Smooth muscle cell (in vitro differentiated cells): ENCODE results near the gene AAK1. TPM values are rescaled to one million over a fixed set of nuclear protein-coding genes. Genes with fewer than 3 reads are reported as not detected.

Experiments
- DNase-seq: peaks from one replicate; lab custom pipeline; 2025; ENCODE audit not compliant: unreplicated experiment; lab: John Stamatoyannopoulos, UW
- H2AFZ ChIP-seq: fragments of 200-600 bp; sonication (generic); 2 replicates; pipeline ENCODE4 v1.6.0; 2016; ENCODE audit warnings: antibody characterized with exemption, low read depth, mild to moderate bottlenecking
- H3F3A ChIP-seq: fragments of 200-600 bp; sonication (generic); 2 replicates; pipeline ENCODE4 v1.6.0; 2017; ENCODE audit warnings: antibody characterized with exemption, low read depth
- H3K27ac ChIP-seq: fragments of 200-600 bp; sonication (generic); 2 replicates; pipeline ENCODE4 v1.5.1; 2016; ENCODE audit warnings: low read depth, mild to moderate bottlenecking
- H3K27me3 ChIP-seq: fragments of 200-600 bp; sonication (generic); 2 replicates; pipeline ENCODE4 v1.6.1; 2016; ENCODE audit warnings: low read depth, mild to moderate bottlenecking
- H3K36me3 ChIP-seq: fragments of 200-600 bp; sonication (generic); 2 replicates; pipeline ENCODE4 v1.5.1; 2016; ENCODE audit warnings: low read depth
- H3K4me1 ChIP-seq: fragments of 200-600 bp; sonication (generic); 2 replicates; pipeline ENCODE4 v1.5.1; 2016; ENCODE audit warnings: low read depth
- H3K4me2 ChIP-seq: fragments of 200-600 bp; sonication (generic); 2 replicates; pipeline ENCODE4 v1.6.0; 2016; ENCODE audit warnings: mild to moderate bottlenecking
- H3K4me3 ChIP-seq: fragments of 200-600 bp; sonication (generic); 2 replicates; pipeline ENCODE4 v1.5.1; 2016; ENCODE audit warnings: mild to moderate bottlenecking
- H3K79me2 ChIP-seq: fragments of 200-600 bp; sonication (generic); 2 replicates; pipeline ENCODE4 v1.6.0; 2016; ENCODE audit warnings: low read depth, mild to moderate bottlenecking
- H3K9ac ChIP-seq: fragments of 200-600 bp; sonication (generic); 2 replicates; pipeline ENCODE4 v1.6.0; 2016; ENCODE audit warnings: low read depth
- H3K9me3 ChIP-seq: fragments of 200-600 bp; sonication (generic); replicated peaks from 2 replicates; pipeline ENCODE4 v1.5.1; 2016; ENCODE audit warnings: low read depth
- H4K20me1 ChIP-seq: fragments of 200-600 bp; sonication (generic); 2 replicates; pipeline ENCODE4 v1.6.0; 2016; ENCODE audit warnings: low read depth
- CTCF ChIP-seq: fragments of 200-600 bp; sonication (generic); IDR thresholded peaks from 2 replicates; pipeline ENCODE4 v1.5.1; 2017; ENCODE audit warnings: borderline replicate concordance, mild to moderate bottlenecking, antibody characterized with exemption; ENCODE audit not compliant: insufficient read depth, poor library complexity, severe bottlenecking
- WGBS: methylation state at CpG from one replicate; pipeline ENCODE4 v1.1.7; 2016; ENCODE audit warnings: low lambda C conversion rate; 5-methylcytosine and 5-hydroxymethylcytosine counted together
- polyA plus RNA-seq: library from polyadenylated mRNA; unstranded; fragments of >200 nt; fragmentation: Nextera tagmentation; extraction: Ambion mirVana; gene quantifications from 2 replicates; pipeline ENCODE4 v1.2.1, GENCODE V29; 2016
- total RNA-seq: library from RNA; depleted of rRNA; stranded (reverse); fragments of >200 nt; gene quantifications from 2 replicates; pipeline ENCODE4 v1.2.3, GENCODE V29; 2014

AAK1 gene
- total and polyA plus RNA-seq, 2 experiments from 2014 or later = 26.9 to 47.7 TPM

DNA sequence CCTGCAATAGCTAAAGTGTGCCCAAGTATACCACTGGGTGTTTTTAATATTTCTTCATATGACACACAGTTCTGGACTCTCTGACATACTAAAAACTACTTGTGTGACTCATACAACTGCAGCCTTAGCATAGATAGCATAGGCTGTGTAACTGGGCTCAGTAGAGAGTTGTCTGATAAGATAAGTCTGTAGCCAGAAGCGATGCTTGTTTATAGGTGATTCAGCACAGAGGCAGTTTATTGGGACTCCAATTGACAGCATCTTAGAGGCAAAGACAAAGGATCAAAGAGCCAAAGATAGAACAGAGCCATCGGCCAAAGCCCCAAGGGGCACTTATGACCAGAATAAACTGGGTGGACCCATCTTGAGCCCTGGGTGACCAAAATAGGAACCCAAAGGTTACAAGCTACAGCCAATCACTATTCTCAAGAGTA lies 42.3 kb downstream of the AAK1 start:
- peaks cover 13% of the 10 kb centered on the region for H3F3A ChIP-seq
- H3K9me3 ChIP-seq = no peaks in the 10 kb centered on the region
- no peak overlapping the region for H3K9ac ChIP-seq
- 0% methylated on average over 2 of the region's 2 CpGs for WGBS
- no peak overlapping the region for H2AFZ ChIP-seq
- H3K4me1 ChIP-seq = peaks cover 9% of the 10 kb centered on the region
- no peaks in the 10 kb centered on the region for H3K36me3 ChIP-seq
- H4K20me1 ChIP-seq = peaks cover 92% of the 10 kb centered on the region
- H3K4me3 ChIP-seq = no peak overlapping the region
- TF ChIP-seq CTCF = no peak
- no peaks in the 10 kb centered on the region for H3K27me3 ChIP-seq
- DNase-seq = no peak
- H3K27ac ChIP-seq = peak overlapping the region; percentile 72
- H3K79me2 ChIP-seq = peaks cover 63% of the 10 kb centered on the region
- peak overlapping the region; percentile 50 for H3K4me2 ChIP-seq

GRCh38 chr2:69600425-69600824 lies 43.1 kb downstream of the AAK1 start:
- H2AFZ ChIP-seq = no peak overlapping the region
- TF ChIP-seq CTCF = no peak
- peak overlapping the region; percentile 16 for H3K4me2 ChIP-seq
- H4K20me1 ChIP-seq = peaks cover 91% of the 10 kb centered on the region
- H3K4me3 ChIP-seq = no peak overlapping the region
- peak overlapping the region; percentile 72 for H3K27ac ChIP-seq
- H3K27me3 ChIP-seq = no peaks in the 10 kb centered on the region
- H3K79me2 ChIP-seq = peaks cover 63% of the 10 kb centered on the region
- no peaks in the 10 kb centered on the region for H3K36me3 ChIP-seq
- H3K9me3 ChIP-seq = no peaks in the 10 kb centered on the region
- 46% methylated on average over 4 of the region's 4 CpGs for WGBS
- no peak for DNase-seq
- no peak overlapping the region for H3K9ac ChIP-seq
- peaks cover 13% of the 10 kb centered on the region for H3F3A ChIP-seq
- H3K4me1 ChIP-seq = peaks cover 9% of the 10 kb centered on the region

- no peaks in the 10 kb centered on the region for H3K27me3 ChIP-seq
- no peak overlapping the region for H3K27ac ChIP-seq
- H4K20me1 ChIP-seq = peaks cover 91% of the 10 kb centered on the region
- H3K4me3 ChIP-seq = no peak overlapping the region
- TF ChIP-seq CTCF = no peak
- H2AFZ ChIP-seq = no peak overlapping the region
- no peak for DNase-seq
- H3K4me1 ChIP-seq = peaks cover 7% of the 10 kb centered on the region
- H3K4me2 ChIP-seq = no peak overlapping the region
- H3K9me3 ChIP-seq = no peaks in the 10 kb centered on the region
- H3K36me3 ChIP-seq = no peaks in the 10 kb centered on the region
- WGBS = 77% methylated on average over 5 of the region's 5 CpGs
- peaks cover 8% of the 10 kb centered on the region for H3F3A ChIP-seq
- no peak overlapping the region for H3K9ac ChIP-seq
- peaks cover 78% of the 10 kb centered on the region for H3K79me2 ChIP-seq
These were observed 45.5 kb downstream of the AAK1 start for GRCh38 chr2:69597843-69598610.

DNA sequence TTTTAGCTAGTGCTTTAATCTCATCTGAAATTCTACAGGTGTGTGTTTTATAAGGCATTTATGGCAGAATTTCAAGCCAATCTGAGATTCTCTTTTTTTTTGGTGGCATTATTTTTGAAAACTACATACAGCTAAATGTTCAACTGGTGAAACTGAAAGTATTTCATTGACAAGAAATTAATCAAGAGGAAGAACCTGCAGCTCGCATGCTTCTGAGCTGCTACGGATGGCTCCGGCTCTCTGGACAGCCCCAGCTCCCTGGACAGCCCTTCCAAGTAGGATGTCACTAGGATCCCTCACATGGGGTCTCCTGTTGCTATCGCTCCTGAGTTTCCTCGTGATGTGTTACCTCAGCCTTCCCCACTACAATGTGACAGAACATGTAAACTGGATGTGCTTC lies 46.4 kb downstream of the AAK1 start:
- Histone ChIP-seq H3K4me1 (no peaks in the 10 kb centered on the region), H3K9ac (no peak overlapping the region), H4K20me1 (peaks cover 93% of the 10 kb centered on the region), H3K9me3 (no peaks in the 10 kb centered on the region), H2AFZ (no peak overlapping the region), H3F3A (peaks cover 7% of the 10 kb centered on the region), H3K4me3 (no peak overlapping the region), H3K27ac (no peak overlapping the region), H3K79me2 (peaks cover 80% of the 10 kb centered on the region), H3K36me3 (no peaks in the 10 kb centered on the region), H3K27me3 (no peaks in the 10 kb centered on the region), H3K4me2 (no peak overlapping the region)
- no peak for DNase-seq
- 99% methylated on average over 5 of the region's 5 CpGs for WGBS
- no peak for TF ChIP-seq CTCF
